Measurements from ENCODE around the gene LRCH3.

LRCH3 gene

DNA sequence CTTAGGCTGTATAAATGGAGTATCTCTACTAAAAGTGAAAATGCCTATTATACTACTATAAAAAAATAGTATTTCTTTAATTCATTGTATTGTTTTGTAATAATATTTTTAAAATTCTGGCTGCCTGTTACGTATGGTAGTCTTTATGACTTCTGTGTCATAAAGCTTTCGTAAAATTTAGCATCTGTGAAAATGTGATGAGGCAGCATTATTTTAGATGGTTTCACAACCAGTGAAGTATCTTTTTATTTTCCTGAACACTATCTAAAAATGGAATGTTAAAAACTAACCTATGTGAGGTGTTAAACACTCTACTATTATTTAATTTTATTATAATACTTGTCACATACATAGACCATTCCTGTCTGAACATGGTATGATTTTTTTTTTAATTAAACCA is 46.2 kb downstream of the LRCH3 start:
- no peak for DNase-seq (ENCODE audit: extremely low spot score)
- ChIA-PET CTCF (interaction anchor here (0.9 kb wide), 1 partner anchor 17 kb away, joined by 3 read pairs; no protein-coding TSS in a partner anchor), POLR2A (no interaction called here)
- TF ChIP-seq, protein P1, sequence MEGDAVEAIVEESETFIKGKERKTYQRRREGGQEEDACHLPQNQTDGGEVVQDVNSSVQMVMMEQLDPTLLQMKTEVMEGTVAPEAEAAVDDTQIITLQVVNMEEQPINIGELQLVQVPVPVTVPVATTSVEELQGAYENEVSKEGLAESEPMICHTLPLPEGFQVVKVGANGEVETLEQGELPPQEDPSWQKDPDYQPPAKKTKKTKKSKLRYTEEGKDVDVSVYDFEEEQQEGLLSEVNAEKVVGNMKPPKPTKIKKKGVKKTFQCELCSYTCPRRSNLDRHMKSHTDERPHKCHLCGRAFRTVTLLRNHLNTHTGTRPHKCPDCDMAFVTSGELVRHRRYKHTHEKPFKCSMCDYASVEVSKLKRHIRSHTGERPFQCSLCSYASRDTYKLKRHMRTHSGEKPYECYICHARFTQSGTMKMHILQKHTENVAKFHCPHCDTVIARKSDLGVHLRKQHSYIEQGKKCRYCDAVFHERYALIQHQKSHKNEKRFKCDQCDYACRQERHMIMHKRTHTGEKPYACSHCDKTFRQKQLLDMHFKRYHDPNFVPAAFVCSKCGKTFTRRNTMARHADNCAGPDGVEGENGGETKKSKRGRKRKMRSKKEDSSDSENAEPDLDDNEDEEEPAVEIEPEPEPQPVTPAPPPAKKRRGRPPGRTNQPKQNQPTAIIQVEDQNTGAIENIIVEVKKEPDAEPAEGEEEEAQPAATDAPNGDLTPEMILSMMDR (IDR thresholded peaks at IDR 0.05; ENCODE audit: control extremely low read depth, extremely low read depth, low read depth, missing control alignments): no peak

DNA sequence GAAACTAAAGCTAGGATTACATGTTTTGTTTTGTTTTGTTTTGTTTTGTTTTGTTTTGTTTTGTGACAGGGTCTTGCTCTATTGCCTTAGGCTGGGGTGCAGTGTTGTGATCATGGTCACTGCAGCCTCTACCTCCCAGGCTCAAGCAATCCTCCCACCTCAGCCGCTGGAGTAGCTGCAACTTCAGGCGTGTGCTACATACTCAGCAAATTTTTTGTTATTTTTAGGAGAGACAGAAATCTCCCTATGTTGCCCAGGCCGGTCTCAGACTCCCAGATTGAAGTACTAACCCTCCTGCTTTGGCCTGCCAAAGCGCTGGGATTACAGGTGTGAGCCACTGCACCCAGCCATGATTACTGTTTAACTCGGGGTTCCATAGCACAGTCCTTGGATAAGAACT is 50.7 kb downstream of the LRCH3 start:
- ChIA-PET POLR2A (no interaction called here), CTCF (interaction anchor here (1.3 to 2.2 kb wide), 4 partner anchors 15 to 242 kb away, joined by 3 to 5 read pairs (median 4); no protein-coding TSS in a partner anchor)

DNA sequence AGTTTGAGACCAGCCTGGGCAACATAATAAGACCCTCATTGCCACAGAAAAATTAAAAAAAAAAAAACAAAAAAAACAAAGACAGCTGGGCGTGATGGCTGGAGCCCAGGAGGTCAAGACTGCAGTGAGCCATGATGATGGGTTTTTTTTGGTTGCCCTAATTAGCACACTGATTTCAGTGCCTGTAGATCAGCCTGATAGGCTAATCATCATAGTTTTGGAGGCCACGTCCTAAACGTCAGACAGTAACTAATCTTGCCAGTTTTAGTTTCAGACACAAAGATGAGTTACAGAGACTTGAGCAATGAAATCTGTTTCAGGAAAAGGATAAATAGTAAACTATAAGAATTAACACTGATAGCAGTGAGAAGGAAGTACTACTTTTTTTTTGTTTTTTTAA is 55.4 kb downstream of the LRCH3 start:
- POLR2A ChIA-PET: no interaction called here
- DNase-seq (ENCODE audit: extremely low spot score): no peak
- TF ChIP-seq, protein P1 (IDR thresholded peaks at IDR 0.05; ENCODE audit: control extremely low read depth, extremely low read depth, low read depth, missing control alignments): no peak
- CTCF ChIA-PET: interaction anchor here (2.8 kb wide), 1 partner anchor 25 kb away, joined by 7 read pairs; no protein-coding TSS in a partner anchor

More for the DNA sequence above, 50.7 kb downstream of the LRCH3 start:
- TF ChIP-seq, protein P1 (IDR thresholded peaks at IDR 0.05; ENCODE audit: control extremely low read depth, extremely low read depth, low read depth, missing control alignments): no peak
- no peak for DNase-seq (ENCODE audit: extremely low spot score)

DNA sequence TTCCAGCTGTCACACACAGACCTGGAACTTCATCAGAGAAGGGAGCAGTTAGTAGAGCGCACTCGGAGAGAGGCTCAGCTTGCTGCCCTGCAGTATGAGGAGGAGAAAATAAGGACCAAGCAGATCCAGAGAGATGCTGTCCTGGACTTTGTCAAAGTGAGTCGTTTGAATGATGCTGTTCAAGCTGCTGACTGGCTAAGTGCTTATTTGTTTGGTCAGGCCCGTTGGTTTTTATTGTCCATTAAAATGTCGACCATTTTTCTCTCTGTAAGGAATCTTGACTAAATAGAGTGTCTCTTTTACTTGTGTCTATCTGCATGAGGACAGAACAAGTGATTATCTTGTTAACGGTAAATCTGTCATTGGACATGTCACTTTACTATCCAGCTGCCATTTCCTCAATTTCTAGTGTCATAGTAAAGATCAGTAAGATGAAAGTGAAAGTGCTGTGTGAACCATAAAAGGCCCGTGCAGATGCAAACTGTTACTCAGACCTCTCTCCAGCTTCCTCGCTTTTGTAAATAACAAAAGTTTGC is 56.9 kb downstream of the LRCH3 start:
- TF ChIP-seq, protein P1 (IDR thresholded peaks at IDR 0.05; ENCODE audit: control extremely low read depth, extremely low read depth, low read depth, missing control alignments): no peak
- ChIA-PET POLR2A (no interaction called here), CTCF (interaction anchor here (1.2 to 2.8 kb wide), 5 partner anchors 9 to 95 kb away, joined by 4 to 7 read pairs (median 5); no protein-coding TSS in a partner anchor)
- peak; percentile 78 for DNase-seq (ENCODE audit: extremely low spot score)

DNA sequence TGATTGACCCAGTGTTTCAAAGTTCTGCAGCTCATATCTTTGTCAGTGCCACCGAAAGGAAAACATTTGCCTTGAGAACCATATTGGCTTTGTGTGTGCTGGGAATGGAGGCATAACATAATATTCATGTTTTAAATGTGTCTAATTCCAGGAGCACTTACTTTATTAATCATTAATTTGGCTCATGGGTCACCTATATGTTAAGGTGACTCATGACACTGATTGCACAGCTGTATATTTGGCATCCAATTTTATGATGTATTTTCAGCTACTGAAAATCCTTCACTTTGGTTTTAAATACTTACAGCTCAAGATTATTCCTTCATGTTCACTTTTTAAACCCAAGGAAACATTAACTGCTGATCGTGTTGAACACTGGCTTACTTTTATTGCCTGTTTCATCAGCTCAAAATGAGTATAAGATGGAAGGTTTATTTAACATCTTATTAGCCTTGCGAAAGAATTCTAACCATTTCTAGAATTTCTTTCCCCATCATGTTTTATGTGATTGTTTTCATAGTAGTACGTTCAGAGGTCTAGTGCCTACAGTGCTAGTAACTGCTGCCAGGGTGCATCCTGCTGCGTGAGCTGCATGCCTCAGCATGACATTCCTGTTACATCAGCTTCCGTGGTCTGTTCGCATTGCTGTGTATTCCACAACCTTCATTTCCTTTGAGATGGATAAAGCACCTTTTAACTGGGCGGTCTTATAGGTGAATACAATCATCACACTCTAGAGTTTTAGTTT is 63.7 kb downstream of the LRCH3 start:
- POLR2A ChIA-PET: no interaction called here
- no peak for DNase-seq (ENCODE audit: extremely low spot score)
- CTCF ChIA-PET: interaction anchor here (0.9 kb wide), 1 partner anchor 12 kb away, joined by 3 read pairs; no protein-coding TSS in a partner anchor
- TF ChIP-seq, protein P1 (IDR thresholded peaks at IDR 0.05; ENCODE audit: control extremely low read depth, extremely low read depth, low read depth, missing control alignments): no peak

DNA sequence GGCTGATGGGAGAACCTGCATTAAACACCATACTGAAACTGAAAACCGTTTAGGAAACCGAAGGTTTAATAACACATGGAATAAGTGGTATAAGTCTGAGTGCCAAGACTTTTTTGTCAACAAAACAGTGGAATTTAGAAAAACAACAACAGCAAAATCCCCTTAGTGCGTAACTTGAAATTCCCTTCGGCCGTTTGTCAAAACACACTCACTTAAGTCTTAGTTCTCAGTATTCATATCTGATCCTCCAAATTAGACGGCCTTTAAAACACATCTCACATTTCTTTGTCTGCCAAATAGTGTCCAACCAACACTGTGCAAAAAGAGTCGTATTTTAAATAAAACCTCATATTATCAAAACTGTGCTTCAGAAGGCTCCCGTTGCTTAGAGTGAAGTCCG is 64.5 kb downstream of the LRCH3 start:
- DNase-seq (ENCODE audit: extremely low spot score): no peak
- TF ChIP-seq, protein P1 (IDR thresholded peaks at IDR 0.05; ENCODE audit: control extremely low read depth, extremely low read depth, low read depth, missing control alignments): no peak
- POLR2A ChIA-PET: no interaction called here
- CTCF ChIA-PET: no interaction called here
